SK-N-SH (cell line): ENCODE data around the gene LRRTM2. TPM values are rescaled to one million over a fixed set of nuclear protein-coding genes. Genes with fewer than 3 reads are reported as not detected.

Experiments used
- CTCF ChIA-PET: fragments of 300-600, 350-600 bp; formaldehyde crosslinking; extraction: SDS; loops from one replicate; lab custom pipeline; 2021; lab: Yijun Ruan, JAX
- POLR2A ChIA-PET: fragments of 350-600 bp; sonication (Branson Sonifier 250); formaldehyde crosslinking; extraction: SDS; loops from one replicate; lab custom pipeline; 2020; ENCODE audit warnings: antibody characterized with exemption, inconsistent platforms; lab: Yijun Ruan, JAX
- DNase-seq: peaks from one replicate; pipeline ENCODE4 v3.0.0; 2012
- H2AFZ ChIP-seq: fragments of 200-600 bp; sonication (generic); 2 replicates; pipeline ENCODE4 v1.8.1; 2016; ENCODE audit warnings: antibody characterized with exemption, mild to moderate bottlenecking, low read depth
- H3F3A ChIP-seq: fragments of 200-600 bp; sonication (generic); replicated peaks from 2 replicates; pipeline ENCODE3; 2016; ENCODE audit warnings: antibody characterized with exemption, mild to moderate bottlenecking; ENCODE audit not compliant: insufficient read depth
- H3K27ac ChIP-seq, 2 experiments: fragments of 200-500 bp in 1 of 2; fragments of 200-600 bp in 1 of 2; sonication (Bioruptor generic) in 1 of 2; sonication (generic), shearing (Covaris generic) in 1 of 2; 2 replicates each; pipeline versions ENCODE4 v1.5.1 to v1.6.1; 2014 to 2016; ENCODE audit warnings: low read depth in 2 of 2, inconsistent platforms in 1 of 2, low read length in 1 of 2, mild to moderate bottlenecking in 1 of 2, mixed read lengths in 1 of 2
- H3K27me3 ChIP-seq: fragments of 200-600 bp; sonication (generic), shearing (Covaris generic); 2 replicates; pipeline ENCODE4 v1.6.1; 2016; ENCODE audit warnings: mixed run types; ENCODE audit not compliant: insufficient read depth
- H3K36me3 ChIP-seq, 2 experiments: fragments of 200-500 bp in 1 of 2; fragments of 200-600 bp in 1 of 2; sonication (Bioruptor generic) in 1 of 2; sonication (generic) in 1 of 2; replicated peaks in 1 of 2; 2 replicates each; pipeline versions ENCODE3 to v1.5.1; 2014 to 2016; ENCODE audit warnings: low read length in 1 of 2, mild to moderate bottlenecking in 1 of 2; ENCODE audit not compliant: insufficient read depth in 2 of 2, control insufficient read depth in 1 of 2
- H3K4me1 ChIP-seq, 2 experiments: fragments of 200-500 bp in 1 of 2; fragments of 200-600 bp in 1 of 2; sonication (Bioruptor generic) in 1 of 2; sonication (generic), shearing (Covaris generic) in 1 of 2; 2 replicates each; pipeline versions ENCODE4 v1.5.1 to v1.6.1; 2014 to 2016; ENCODE audit warnings: low read depth in 1 of 2, low read length in 1 of 2, mixed run types in 1 of 2; ENCODE audit not compliant: insufficient read depth in 2 of 2, control insufficient read depth in 1 of 2
- H3K4me2 ChIP-seq: fragments of 200-600 bp; sonication (generic), shearing (Covaris generic); 2 replicates; pipeline ENCODE4 v1.6.1; 2017; ENCODE audit warnings: mixed run types
- H3K4me3 ChIP-seq, 2 experiments: fragments of 200-500 bp in 1 of 2; fragments of 200-600 bp in 1 of 2; sonication (Bioruptor generic) in 1 of 2; sonication (generic), shearing (Covaris generic) in 1 of 2; 2 replicates each; pipeline versions ENCODE4 v1.5.1 to v1.8.1; 2014 to 2016; ENCODE audit warnings: low read depth in 2 of 2, inconsistent platforms in 1 of 2, low read length in 1 of 2, mild to moderate bottlenecking in 1 of 2, mixed read lengths in 1 of 2, moderate library complexity in 1 of 2
- H3K79me2 ChIP-seq: fragments of 200-600 bp; sonication (generic); 2 replicates; pipeline ENCODE4 v1.8.1; 2017; ENCODE audit warnings: mild to moderate bottlenecking; ENCODE audit not compliant: insufficient read depth
- H3K9ac ChIP-seq: fragments of 200-600 bp; sonication (generic); 2 replicates; pipeline ENCODE4 v1.6.1; 2017; ENCODE audit warnings: mixed run types
- H3K9me2 ChIP-seq: fragments of 200-600 bp; sonication (generic); 2 replicates; pipeline ENCODE4 v1.6.1; 2017; ENCODE audit warnings: mixed run types
- H3K9me3 ChIP-seq: fragments of 200-600 bp; sonication (generic); 2 replicates; pipeline ENCODE4 v1.6.1; 2017; ENCODE audit warnings: mixed run types, mild to moderate bottlenecking, moderate library complexity
- H4K20me1 ChIP-seq: fragments of 200-600 bp; sonication (generic); 2 replicates; pipeline ENCODE4 v1.6.1; 2017; ENCODE audit warnings: mild to moderate bottlenecking, mixed run types; ENCODE audit not compliant: insufficient read depth
- EP300 ChIP-seq, 2 experiments: IDR thresholded peaks; 2 replicates each; pipeline versions ENCODE4 v1.4.0 to v1.6.1; 2012; ENCODE audit warnings: borderline replicate concordance in 1 of 2, low read depth in 1 of 2, low read length in 1 of 2
- FOSL2 ChIP-seq: IDR thresholded peaks from 2 replicates; pipeline ENCODE4 v1.4.0; 2012; ENCODE audit warnings: low read depth, mild to moderate bottlenecking, moderate library complexity, borderline replicate concordance
- FOXM1 ChIP-seq: IDR thresholded peaks from 2 replicates; pipeline ENCODE4 v1.4.0; 2012; ENCODE audit warnings: low read depth, mild to moderate bottlenecking
- IRF3 ChIP-seq: fragments of 150-350 bp; IDR thresholded peaks from 2 replicates; pipeline ENCODE4 v1.6.1; 2016; ENCODE audit warnings: mild to moderate bottlenecking, low read depth, low read length
- JUND ChIP-seq: IDR thresholded peaks from 2 replicates; pipeline ENCODE4 v1.4.0; 2012
- MAX ChIP-seq: IDR thresholded peaks from 2 replicates; pipeline ENCODE4 v1.4.0; 2012; ENCODE audit warnings: low read depth
- MXI1 ChIP-seq: IDR thresholded peaks from 2 replicates; pipeline ENCODE4 v1.6.1; 2012; ENCODE audit warnings: mild to moderate bottlenecking, low read depth, low read length, improper control_type of control experiment
- NFIC ChIP-seq: IDR thresholded peaks from 2 replicates; pipeline ENCODE4 v1.4.0; 2012; ENCODE audit warnings: borderline replicate concordance
- NRF1 ChIP-seq: IDR thresholded peaks from 2 replicates; pipeline ENCODE4 v1.6.1; 2012; ENCODE audit warnings: low read depth, mild to moderate bottlenecking, low read length
- PBX3 ChIP-seq: IDR thresholded peaks from 2 replicates; pipeline ENCODE4; 2012
- POLR2AphosphoS5 ChIP-seq: IDR thresholded peaks from 2 replicates; pipeline ENCODE4 v1.6.1; 2012; ENCODE audit warnings: low read depth, low read length
- RAD21 ChIP-seq: IDR thresholded peaks from 2 replicates; pipeline ENCODE4 v1.6.1; 2012; ENCODE audit warnings: mild to moderate bottlenecking, low read length
- REST ChIP-seq: IDR thresholded peaks from 2 replicates; pipeline ENCODE4 v1.6.1; 2012; ENCODE audit warnings: mild to moderate bottlenecking, low read depth, low read length, moderate library complexity
- RFX5 ChIP-seq: IDR thresholded peaks from 2 replicates; pipeline ENCODE4 v1.6.1; 2012; ENCODE audit warnings: mild to moderate bottlenecking, improper control_type of control experiment, low read length
- RXRA ChIP-seq: IDR thresholded peaks from 2 replicates; pipeline ENCODE4 v1.4.0; 2012; ENCODE audit warnings: low read depth, mild to moderate bottlenecking, borderline replicate concordance
- SMC3 ChIP-seq: IDR thresholded peaks from 2 replicates; pipeline ENCODE4 v1.6.1; 2012; ENCODE audit warnings: low read depth, low read length, improper control_type of control experiment
- TCF12 ChIP-seq: IDR thresholded peaks from 2 replicates; pipeline ENCODE4 v1.4.0; 2012
- TEAD4 ChIP-seq: IDR thresholded peaks from 2 replicates; pipeline ENCODE4 v1.4.0; 2012; ENCODE audit warnings: mild to moderate bottlenecking, borderline replicate concordance; ENCODE audit not compliant: insufficient read depth
- USF2 ChIP-seq: fragments of 150-350 bp; IDR thresholded peaks from 2 replicates; pipeline ENCODE4 v1.6.1; 2017; ENCODE audit warnings: antibody characterized with exemption, low read length, low read depth, borderline replicate concordance
- WGBS: methylation state at CpG from one replicate; pipeline ENCODE4 v1.1.6; 2017; ENCODE audit warnings: low lambda C conversion rate; 5-methylcytosine and 5-hydroxymethylcytosine counted together
- polyA plus RNA-seq, 3 experiments: library from polyadenylated mRNA; depleted of rRNA; stranded (reverse); fragments of >200 nt; gene quantifications; 2 replicates each; pipeline ENCODE4 v1.2.3, GENCODE V29; 2012
- TF ChIP-seq, protein P1 (sequence below): fragments of 200-600 bp; sonication (generic); IDR thresholded peaks from 2 replicates; pipeline ENCODE4 v1.6.1; 2017; ENCODE audit warnings: antibody characterized with exemption, mild to moderate bottlenecking, moderate library complexity

Gene LRRTM2
- polyA plus RNA-seq, 1 of the 3 experiments (the other 2 are of a cell fraction), result 0.38 TPM

- H3K9ac ChIP-seq, result peak overlapping the region; percentile 7; the same call in 1 of the 2 replicates
- H3K9me3 ChIP-seq, result no peaks in the 10 kb centered on the region
- no peaks in the 10 kb centered on the region; the same call in 1 of the 2 replicates for H4K20me1 ChIP-seq
- peaks cover 0 to 41% of the 10 kb centered on the region in 2 experiments; a peak in 2 of 4 replicates for H3K4me1 ChIP-seq
- POLR2A ChIA-PET, result no interaction called here
- peak overlapping the region; percentile 56 for H3K4me2 ChIP-seq
- CTCF ChIA-PET, result interaction anchor here (0.8 to 1.2 kb wide), 2 partner anchors 10 to 25 kb away, joined by 3 to 4 read pairs; partner anchors contain the start of gene LRRTM2
- H3F3A ChIP-seq, result peaks cover 31% of the 10 kb centered on the region
- TF ChIP-seq IRF3, result no peak
- TF ChIP-seq RXRA, result no peak
- TF ChIP-seq USF2, result no peak
- TF ChIP-seq FOXM1, result no peak
- TF ChIP-seq FOSL2, result peak; percentile 91
- TF ChIP-seq PBX3, result peak; percentile 90
- peak; percentile 92 for TF ChIP-seq JUND
- 0 out of 2 replicates have a peak, but pooled peaks have one; percentile 20 for TF ChIP-seq MAX
- peak; percentile 43; the same call in 1 of the 2 replicates for TF ChIP-seq TEAD4
- peak; percentile 91 for TF ChIP-seq TCF12
- peak in 1 of 2 experiments; percentile 58; a peak in 1 of 4 replicates for TF ChIP-seq EP300 (IDR thresholded peaks at IDR 0.05; ENCODE audit: borderline replicate concordance in 1 of 2, low read depth in 1 of 2, low read length in 1 of 2)
- no peak for TF ChIP-seq RFX5
- TF ChIP-seq SMC3, result no peak
- no peak for TF ChIP-seq NRF1
- no peak for TF ChIP-seq REST
- peak; percentile 38; the same call in 1 of the 2 replicates for TF ChIP-seq POLR2AphosphoS5
- peak; percentile 41; the same call in 1 of the 2 replicates for TF ChIP-seq NFIC
- TF ChIP-seq, protein P1, sequence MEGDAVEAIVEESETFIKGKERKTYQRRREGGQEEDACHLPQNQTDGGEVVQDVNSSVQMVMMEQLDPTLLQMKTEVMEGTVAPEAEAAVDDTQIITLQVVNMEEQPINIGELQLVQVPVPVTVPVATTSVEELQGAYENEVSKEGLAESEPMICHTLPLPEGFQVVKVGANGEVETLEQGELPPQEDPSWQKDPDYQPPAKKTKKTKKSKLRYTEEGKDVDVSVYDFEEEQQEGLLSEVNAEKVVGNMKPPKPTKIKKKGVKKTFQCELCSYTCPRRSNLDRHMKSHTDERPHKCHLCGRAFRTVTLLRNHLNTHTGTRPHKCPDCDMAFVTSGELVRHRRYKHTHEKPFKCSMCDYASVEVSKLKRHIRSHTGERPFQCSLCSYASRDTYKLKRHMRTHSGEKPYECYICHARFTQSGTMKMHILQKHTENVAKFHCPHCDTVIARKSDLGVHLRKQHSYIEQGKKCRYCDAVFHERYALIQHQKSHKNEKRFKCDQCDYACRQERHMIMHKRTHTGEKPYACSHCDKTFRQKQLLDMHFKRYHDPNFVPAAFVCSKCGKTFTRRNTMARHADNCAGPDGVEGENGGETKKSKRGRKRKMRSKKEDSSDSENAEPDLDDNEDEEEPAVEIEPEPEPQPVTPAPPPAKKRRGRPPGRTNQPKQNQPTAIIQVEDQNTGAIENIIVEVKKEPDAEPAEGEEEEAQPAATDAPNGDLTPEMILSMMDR, result no peak
- no peak for TF ChIP-seq RAD21
- TF ChIP-seq MXI1, result no peak
- TF ChIP-seq, all 33 proteins: peak for 9
- Histone ChIP-seq H3K4me3 (no peak overlapping the region; a peak in 1 of 4 replicates), H3K27me3 (no peaks in the 10 kb centered on the region), H3K79me2 (peaks cover 28% of the 10 kb centered on the region), H3K36me3 (peaks cover 3 to 46% of the 10 kb centered on the region in 2 experiments), H3K27ac (peak overlapping the region; percentile 30 to 80; a peak in 3 of 4 replicates), H2AFZ (no peak overlapping the region), H3K9me2 (no peaks in the 10 kb centered on the region)
- DNase-seq, result no peak
- WGBS, result 48% methylated on average over 6 of the region's 6 CpGs
Measured at GRCh38 chr5:138900281-138900965, 25.3 kb upstream of the LRRTM2 start.
